Endothelial cell (in vitro differentiated cells): ENCODE data around the gene CYP27A1. TPM values are rescaled to one million over a fixed set of nuclear protein-coding genes. Genes with fewer than 3 reads are reported as not detected.
A peak's percentile ranks its signal among the peaks of the same experiment; 100 is the strongest.

ENCODE experiments used
- DNase-seq: peaks from one replicate; pipeline ENCODE4 v3.0.0; 2021; ENCODE audit warnings: low spot score
- H3K27ac Mint-ChIP-seq: one replicate; pipeline ENCODE4 v1.8.0; 2021; ENCODE audit warnings: mixed read lengths, inconsistent platforms; ENCODE audit not compliant: unreplicated experiment
- H3K27me3 Mint-ChIP-seq: one replicate; pipeline ENCODE4 v1.8.0; 2021; ENCODE audit warnings: mild to moderate bottlenecking, moderate library complexity, mixed read lengths, inconsistent platforms; ENCODE audit not compliant: unreplicated experiment
- H3K36me3 Mint-ChIP-seq: one replicate; pipeline ENCODE4 v1.8.0; 2021; ENCODE audit warnings: mild to moderate bottlenecking, low read depth, mixed read lengths, inconsistent platforms; ENCODE audit not compliant: unreplicated experiment
- H3K4me1 Mint-ChIP-seq: one replicate; pipeline ENCODE4 v1.8.0; 2021; ENCODE audit warnings: mild to moderate bottlenecking, mixed read lengths, inconsistent platforms; ENCODE audit not compliant: unreplicated experiment
- H3K4me3 Mint-ChIP-seq: one replicate; pipeline ENCODE4 v1.8.0; 2021; ENCODE audit warnings: mild to moderate bottlenecking, mixed read lengths, inconsistent platforms; ENCODE audit not compliant: unreplicated experiment
- H3K9me3 Mint-ChIP-seq: one replicate; pipeline ENCODE4 v1.8.0; 2021; ENCODE audit warnings: mixed read lengths, inconsistent platforms; ENCODE audit not compliant: unreplicated experiment
- total RNA-seq: library from RNA; stranded (reverse); fragmentation: NEBNext Ultra II Directional; extraction: Animal tissue kit (Norgen Biotek cat#: 25700); gene quantifications from one replicate; pipeline ENCODE4 v1.2.1, GENCODE V29; 2021; ENCODE audit not compliant: unreplicated experiment
- TF ChIP-seq, protein P1 (sequence below): fragments of 200-600 bp; sonication (generic); IDR thresholded peaks from one replicate; pipeline ENCODE4 v1.5.0; 2021; ENCODE audit warnings: antibody characterized with exemption; ENCODE audit not compliant: unreplicated experiment

The CYP27A1 gene
- total RNA-seq, 1 donor from 2014 or later, result 9.0 TPM

DNA sequence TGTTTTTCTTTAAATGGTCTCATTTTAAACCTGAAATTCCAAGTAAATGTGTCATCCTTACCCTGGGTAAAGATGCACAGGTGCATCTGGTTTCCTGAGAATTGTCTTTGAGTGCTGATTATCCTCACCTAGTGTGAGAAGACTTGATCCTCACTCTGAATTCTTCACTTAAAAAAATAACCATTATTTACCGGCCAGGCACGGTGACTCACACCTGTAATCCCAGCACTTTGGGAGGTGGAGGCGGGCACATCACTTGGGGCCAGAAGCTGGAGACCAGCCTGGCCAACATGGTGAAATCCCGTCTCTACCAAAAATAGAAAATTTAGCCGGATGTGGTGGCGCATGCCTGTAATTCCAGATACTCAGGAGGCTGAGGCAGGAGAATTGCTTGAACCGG is 67.8 kb downstream of the CYP27A1 start:
- H3K9me3 Mint-ChIP-seq, result peaks cover 3% of the 10 kb centered on the region
- peaks cover 13% of the 10 kb centered on the region for H3K27me3 Mint-ChIP-seq
- no peak for DNase-seq
- peaks cover 7% of the 10 kb centered on the region for H3K4me1 Mint-ChIP-seq
- no peak overlapping the region for H3K27ac Mint-ChIP-seq
- H3K4me3 Mint-ChIP-seq, result no peak overlapping the region
- TF ChIP-seq, protein P1, sequence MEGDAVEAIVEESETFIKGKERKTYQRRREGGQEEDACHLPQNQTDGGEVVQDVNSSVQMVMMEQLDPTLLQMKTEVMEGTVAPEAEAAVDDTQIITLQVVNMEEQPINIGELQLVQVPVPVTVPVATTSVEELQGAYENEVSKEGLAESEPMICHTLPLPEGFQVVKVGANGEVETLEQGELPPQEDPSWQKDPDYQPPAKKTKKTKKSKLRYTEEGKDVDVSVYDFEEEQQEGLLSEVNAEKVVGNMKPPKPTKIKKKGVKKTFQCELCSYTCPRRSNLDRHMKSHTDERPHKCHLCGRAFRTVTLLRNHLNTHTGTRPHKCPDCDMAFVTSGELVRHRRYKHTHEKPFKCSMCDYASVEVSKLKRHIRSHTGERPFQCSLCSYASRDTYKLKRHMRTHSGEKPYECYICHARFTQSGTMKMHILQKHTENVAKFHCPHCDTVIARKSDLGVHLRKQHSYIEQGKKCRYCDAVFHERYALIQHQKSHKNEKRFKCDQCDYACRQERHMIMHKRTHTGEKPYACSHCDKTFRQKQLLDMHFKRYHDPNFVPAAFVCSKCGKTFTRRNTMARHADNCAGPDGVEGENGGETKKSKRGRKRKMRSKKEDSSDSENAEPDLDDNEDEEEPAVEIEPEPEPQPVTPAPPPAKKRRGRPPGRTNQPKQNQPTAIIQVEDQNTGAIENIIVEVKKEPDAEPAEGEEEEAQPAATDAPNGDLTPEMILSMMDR, result no peak
- H3K36me3 Mint-ChIP-seq, result peaks cover 3% of the 10 kb centered on the region

DNA sequence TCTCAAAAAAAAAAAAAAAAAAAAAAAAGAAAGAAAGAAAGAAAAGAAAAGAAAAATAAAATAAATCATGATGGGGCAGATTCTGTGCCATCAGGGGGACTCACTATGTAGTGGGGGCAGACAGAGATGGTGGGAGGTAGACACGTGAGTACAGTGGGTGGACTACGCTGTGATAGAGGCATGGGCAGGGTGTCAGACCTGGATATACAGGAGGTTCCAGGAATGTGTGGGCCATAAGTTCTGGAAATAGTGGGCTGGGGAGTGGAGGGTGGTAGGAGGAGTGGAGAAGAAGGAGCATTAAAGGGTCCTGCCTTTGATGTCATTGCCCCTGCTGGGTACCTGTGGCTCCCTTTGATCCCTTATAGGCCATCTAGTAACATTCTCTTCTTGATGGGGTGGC is 68.8 kb downstream of the CYP27A1 start:
- Mint-ChIP-seq H3K27me3 (peaks cover 20% of the 10 kb centered on the region), H3K4me1 (peaks cover 7% of the 10 kb centered on the region)

DNA sequence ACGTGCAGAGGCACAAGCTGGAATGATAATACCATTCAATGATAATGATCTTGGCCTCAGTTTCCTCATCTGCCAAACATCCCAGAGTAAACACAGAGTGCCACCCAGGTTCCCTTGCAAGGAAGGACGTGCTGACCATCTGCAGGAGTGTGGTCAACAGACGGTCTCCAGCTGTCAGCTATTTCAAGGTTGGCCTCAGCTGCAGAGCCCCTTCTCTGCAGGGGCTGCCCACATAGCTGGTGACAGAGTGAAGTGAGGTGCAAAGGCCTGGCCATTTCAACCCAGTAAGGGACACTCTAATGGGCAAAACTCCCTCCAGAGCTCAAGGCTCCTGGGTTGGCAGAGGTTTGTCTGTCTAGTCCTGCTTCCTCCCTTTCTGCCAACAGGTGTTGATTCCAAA is 69.3 kb downstream of the CYP27A1 start:
- TF ChIP-seq, protein P1, result no peak
- peaks cover 3% of the 10 kb centered on the region for H3K36me3 Mint-ChIP-seq
- H3K4me1 Mint-ChIP-seq, result peaks cover 7% of the 10 kb centered on the region
- no peak overlapping the region for H3K4me3 Mint-ChIP-seq
- peaks cover 23% of the 10 kb centered on the region for H3K27me3 Mint-ChIP-seq
- H3K27ac Mint-ChIP-seq, result no peak overlapping the region
- DNase-seq, result no peak
- H3K9me3 Mint-ChIP-seq, result peaks cover 3% of the 10 kb centered on the region

More for the DNA sequence above, 68.8 kb downstream of the CYP27A1 start:
- H3K4me3 Mint-ChIP-seq, result no peak overlapping the region
- peaks cover 3% of the 10 kb centered on the region for H3K9me3 Mint-ChIP-seq
- H3K36me3 Mint-ChIP-seq, result peaks cover 3% of the 10 kb centered on the region
- DNase-seq, result no peak
- TF ChIP-seq, protein P1, result no peak
- no peak overlapping the region for H3K27ac Mint-ChIP-seq

DNA sequence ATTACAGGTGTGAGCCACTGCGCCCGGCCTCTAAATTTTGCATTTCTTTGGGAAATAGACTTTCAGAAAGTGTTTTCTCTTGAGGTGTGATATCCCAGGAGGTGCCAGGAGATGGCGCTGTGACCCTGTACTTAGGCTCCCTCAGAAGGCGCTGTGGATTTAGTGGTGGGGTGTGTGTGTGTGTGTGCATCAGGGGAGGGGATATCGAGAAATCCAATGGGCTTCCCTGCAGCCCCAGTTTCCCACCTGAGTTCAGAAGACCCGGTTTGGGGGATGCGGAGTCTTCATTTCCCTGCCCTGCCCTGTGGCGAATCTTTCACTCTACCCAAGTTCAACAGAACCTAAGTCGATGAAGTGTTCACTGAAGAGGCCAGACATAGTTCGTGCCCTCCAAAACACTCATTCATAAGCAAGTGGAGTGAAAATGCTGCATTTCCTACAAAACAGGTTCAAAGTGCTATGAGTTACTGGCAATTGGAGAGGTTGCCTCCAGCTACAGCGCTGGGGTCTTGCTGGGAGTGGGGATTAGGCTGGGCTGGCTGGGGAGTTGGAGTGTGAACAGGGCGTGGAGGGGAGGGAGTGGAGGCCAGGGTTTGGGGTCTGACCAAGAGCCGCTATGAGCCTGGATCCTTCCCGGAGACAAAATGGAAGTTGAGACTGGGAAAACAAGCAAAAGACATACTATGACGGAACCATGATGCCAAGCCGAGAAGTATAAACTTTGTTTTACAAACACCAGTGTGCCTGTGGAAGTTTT is 71.1 kb downstream of the CYP27A1 start:
- Mint-ChIP-seq H3K36me3 (no peaks in the 10 kb centered on the region), H3K27me3 (peaks cover 33% of the 10 kb centered on the region), H3K9me3 (no peaks in the 10 kb centered on the region), H3K27ac (no peak overlapping the region), H3K4me3 (no peak overlapping the region), H3K4me1 (peaks cover 7% of the 10 kb centered on the region)
- TF ChIP-seq, protein P1, result peak; percentile 88
- DNase-seq, result peak; percentile 69

DNA sequence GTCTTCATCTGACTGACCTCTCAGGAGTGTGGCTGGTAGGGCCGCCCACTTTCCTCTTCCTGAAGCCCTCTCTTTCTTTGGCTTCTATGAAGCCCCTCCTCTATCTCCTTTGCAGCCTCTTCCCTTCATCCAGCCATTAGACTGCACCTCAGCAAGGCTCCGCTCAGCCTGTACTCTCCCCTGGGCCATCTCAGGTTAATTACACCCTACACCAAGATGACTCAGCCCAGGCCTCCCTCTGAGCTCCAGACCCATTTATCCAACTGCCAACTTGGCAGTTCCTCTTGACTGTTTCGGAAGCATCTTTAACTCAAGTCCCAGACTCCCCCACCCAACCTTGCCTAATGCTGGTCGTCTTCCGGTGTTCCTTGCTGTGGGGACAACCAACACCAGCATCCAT is 71.8 kb downstream of the CYP27A1 start:
- TF ChIP-seq, protein P1, result no peak
- no peak for DNase-seq
- peaks cover 37% of the 10 kb centered on the region for H3K27me3 Mint-ChIP-seq
- no peak overlapping the region for H3K27ac Mint-ChIP-seq
- no peaks in the 10 kb centered on the region for H3K9me3 Mint-ChIP-seq
- H3K4me1 Mint-ChIP-seq, result peaks cover 7% of the 10 kb centered on the region
- H3K36me3 Mint-ChIP-seq, result no peaks in the 10 kb centered on the region
- no peak overlapping the region for H3K4me3 Mint-ChIP-seq
